HEK293 (cell line): ENCODE measurements around the gene MALRD1.

Source experiments
- ZNF48 ChIP-seq: fragments of 450-650 bp; formaldehyde crosslinking; IDR thresholded peaks from 2 replicates; pipeline ENCODE4 v1.5.1; 2016; ENCODE audit warnings: missing biosample characterization, missing genetic modification characterization
- ZNF791 ChIP-seq: fragments of 450-650 bp; formaldehyde crosslinking; IDR thresholded peaks from 2 replicates; pipeline ENCODE4 v1.5.1; 2016; ENCODE audit warnings: missing biosample characterization, missing genetic modification characterization

DNA sequence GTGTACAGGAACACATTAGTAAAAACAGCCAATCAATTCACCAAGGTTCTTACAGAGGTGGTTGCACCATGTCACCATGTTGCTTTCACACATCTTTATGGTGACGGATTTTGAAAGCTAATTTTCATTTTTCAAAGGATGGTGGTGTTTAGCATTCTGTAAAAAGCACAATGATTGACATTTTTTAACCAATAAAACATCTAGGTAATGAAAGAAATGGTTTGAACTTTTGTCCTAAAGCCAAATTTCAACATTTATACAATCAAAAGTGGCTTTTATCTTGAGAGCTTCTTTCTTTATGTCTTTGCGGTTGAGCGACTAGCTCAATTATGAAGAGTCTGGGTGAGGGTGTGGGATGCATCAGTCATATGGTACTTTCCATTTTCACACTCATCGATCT, 94.4 kb downstream of the MALRD1 start:
- TF ChIP-seq ZNF791 (no peak), ZNF48 (tag by site-specific recombination) (no peak)
